Caki2 (cell line): Measurements from ENCODE around the gene TEAD1. TPM values are rescaled to one million over a fixed set of nuclear protein-coding genes. Genes with fewer than 3 reads are reported as not detected.

Experiments
- DNase-seq: peaks from one replicate; pipeline ENCODE4 v3.0.0-alpha.2; 2015; ENCODE audit warnings: low read depth
- in situ Hi-C: cut with HindIII; loops from 2 replicates; pipeline ENCODE4 v1.10.0; 2016; ENCODE audit warnings: low sequenced_read_pairs, low pct_unique_long_range_greater_than_20kb, mixed read lengths
- total RNA-seq: library from RNA; depleted of rRNA; stranded (reverse); fragments of >200 nt; shearing (Covaris generic); gene quantifications from 2 replicates; pipeline ENCODE4 v1.2.3, GENCODE V29; 2014; ENCODE audit warnings: low replicate concordance

Gene TEAD1
- total RNA-seq, 1 experiment from 2014 or later: 26.0 TPM

DNA sequence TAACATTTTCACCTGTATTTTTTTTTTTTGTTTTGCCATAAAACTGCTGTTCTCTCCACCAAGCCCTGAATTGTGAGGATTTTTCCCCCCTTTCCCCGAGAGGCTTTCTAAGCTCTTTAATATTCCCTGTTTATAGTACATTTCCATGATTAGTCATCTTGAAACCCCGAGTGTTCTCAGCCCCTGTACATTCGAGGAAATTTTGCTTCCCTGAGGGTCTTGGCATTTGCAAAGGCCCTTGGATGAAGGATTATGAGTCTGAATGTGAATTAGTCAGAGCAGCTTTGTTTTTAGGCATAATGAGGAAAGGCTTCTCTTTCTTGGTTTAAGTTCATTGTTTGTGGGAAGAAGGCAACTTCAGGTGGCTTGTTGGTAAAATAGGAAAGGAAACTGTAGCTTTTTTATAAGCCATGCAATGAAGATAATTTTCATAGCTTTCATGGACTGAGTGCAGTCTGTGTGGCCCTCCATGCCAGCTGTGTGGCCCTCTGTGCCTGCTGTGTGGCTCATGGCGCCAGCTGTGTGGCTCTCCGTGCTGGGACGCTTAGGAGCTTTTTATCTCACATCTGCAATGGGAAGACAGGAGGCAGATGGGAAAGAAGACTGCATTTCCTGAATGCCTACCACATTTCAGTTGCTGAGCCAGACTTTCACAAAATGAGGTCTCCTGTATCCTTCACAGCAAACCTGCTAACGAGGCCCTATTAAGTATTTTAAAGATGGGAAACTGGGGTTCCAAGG, 129.0 kb downstream of the TEAD1 start:
- no peak for DNase-seq
- in situ Hi-C loops: loop anchor here (25.0 kb wide), 1 partner anchor 116 kb away; no protein-coding TSS in a partner anchor

DNA sequence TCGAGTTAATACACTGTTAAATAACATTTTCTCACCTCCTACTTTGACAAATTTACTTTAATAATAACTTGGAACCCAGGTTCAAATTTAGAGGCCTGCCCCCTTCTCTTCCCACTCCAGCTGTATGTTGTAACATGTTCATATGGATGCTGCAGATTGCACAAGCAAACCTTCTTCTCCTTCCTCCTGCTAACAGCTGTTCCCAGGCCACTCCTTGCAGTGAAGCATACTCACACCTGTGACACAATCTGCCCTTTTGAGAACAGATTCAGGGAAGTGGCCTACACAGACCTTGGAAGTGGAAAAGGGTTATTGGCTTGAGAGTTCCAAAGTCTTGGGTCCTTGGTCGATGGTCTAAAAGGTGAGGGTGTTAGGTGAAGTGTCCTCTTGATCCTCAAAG, 131.9 kb downstream of the TEAD1 start:
- in situ Hi-C loops: loop anchor here (25.0 kb wide), 1 partner anchor 119 kb away; no protein-coding TSS in a partner anchor
- DNase-seq: no peak

DNA sequence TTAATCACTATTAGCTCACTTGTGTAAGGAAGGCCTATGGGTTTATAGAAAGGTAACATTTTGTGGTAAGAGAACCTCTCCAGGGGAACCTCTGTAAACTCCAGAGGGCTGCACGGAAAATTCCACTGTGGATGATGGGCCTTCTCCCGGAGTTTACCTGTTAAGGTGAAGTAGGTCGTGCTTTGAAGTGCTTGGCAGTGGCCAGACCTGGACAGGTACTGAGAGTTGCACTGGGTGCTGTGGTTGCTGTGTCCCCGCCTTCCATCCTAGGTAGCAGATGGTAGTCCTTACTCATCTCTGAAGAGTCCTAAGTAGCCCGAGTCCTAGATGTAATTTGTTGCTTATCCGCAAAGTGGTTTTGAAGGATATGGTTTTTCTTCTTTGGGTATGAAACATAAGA, 133.4 kb downstream of the TEAD1 start:
- DNase-seq: no peak
- in situ Hi-C loops: loop anchor here (25.0 kb wide), 1 partner anchor 120 kb away; no protein-coding TSS in a partner anchor

DNA sequence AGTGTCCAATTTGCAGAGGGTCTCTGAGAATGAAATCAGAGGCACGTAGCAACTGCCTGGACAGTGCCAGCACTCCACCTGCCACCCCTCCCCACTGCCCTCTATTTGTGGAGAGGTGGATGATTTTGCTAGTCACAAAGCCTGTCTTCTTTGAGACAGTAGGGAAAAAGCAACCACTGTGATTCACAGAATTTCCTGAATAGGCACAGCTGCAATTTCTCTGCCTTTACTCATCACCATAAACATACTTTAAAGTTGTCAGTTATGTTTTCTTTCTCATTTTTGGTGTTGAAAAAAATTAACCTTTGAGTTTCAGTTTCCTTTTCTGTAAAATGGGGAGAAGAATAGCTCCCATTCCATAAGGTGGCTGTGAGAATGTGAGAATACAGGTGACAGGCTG, 134.3 kb downstream of the TEAD1 start:
- in situ Hi-C loops: loop anchor here (25.0 kb wide), 1 partner anchor 121 kb away; no protein-coding TSS in a partner anchor
- no peak for DNase-seq

DNA sequence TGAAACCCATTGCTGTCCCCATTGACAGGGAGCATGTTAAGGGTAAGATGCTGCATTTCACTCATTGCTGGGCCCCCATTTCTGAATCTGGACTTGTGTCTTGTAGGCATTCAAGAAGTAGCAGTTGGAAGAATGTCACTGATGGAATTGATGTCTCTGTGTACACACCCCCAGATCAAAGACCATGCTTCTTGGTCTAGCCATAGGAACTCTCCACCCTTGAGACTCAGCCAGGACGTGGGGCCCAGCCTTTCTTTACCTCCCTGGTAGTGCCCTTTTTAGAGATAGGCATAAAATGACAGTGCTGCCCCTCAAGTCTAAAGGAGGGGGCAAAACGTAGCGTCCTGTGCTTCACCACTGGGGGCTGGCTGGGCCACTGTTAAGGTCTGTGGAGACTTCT, 135.1 kb downstream of the TEAD1 start:
- in situ Hi-C loops: loop anchor here (25.0 kb wide), 1 partner anchor 122 kb away; no protein-coding TSS in a partner anchor

DNA sequence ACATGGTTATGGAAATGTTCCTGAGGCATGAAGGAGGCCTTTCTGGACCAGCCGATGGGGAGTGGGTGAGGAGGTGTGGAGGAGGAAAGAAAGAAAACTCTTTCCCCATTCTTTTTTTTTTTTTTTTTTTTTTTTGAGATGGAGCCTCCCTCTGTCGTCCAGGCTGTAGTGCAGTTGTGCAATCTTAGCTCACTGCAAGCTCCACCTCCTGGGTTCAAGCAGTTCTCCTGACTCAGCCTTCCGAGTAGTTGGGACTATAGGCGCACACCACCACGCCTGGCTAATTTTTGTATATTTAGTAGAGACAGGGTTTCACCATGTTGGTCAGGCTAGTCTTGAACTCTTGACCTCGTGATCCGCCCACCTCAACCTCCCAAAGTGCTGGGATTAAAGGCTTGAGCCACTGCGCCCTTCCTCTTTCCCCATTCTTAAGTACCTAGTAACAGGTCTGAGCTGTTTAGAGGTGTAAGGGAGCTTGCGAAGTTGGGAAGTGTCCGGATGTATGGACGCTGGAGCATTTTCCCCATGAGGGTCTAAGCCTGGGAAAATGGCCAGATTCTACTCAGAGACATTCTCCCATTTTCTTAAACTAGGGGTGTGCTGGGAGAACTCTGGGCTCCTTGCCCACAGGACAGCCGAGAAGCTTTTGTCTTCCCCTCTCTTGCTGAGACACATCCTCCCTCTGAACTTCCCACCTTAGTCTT, 135.8 kb downstream of the TEAD1 start:
- peak; percentile 35 for DNase-seq
- in situ Hi-C loops: loop anchor here (25.0 kb wide), 1 partner anchor 123 kb away; no protein-coding TSS in a partner anchor

More for the DNA sequence above, 135.1 kb downstream of the TEAD1 start:
- no peak for DNase-seq

DNA sequence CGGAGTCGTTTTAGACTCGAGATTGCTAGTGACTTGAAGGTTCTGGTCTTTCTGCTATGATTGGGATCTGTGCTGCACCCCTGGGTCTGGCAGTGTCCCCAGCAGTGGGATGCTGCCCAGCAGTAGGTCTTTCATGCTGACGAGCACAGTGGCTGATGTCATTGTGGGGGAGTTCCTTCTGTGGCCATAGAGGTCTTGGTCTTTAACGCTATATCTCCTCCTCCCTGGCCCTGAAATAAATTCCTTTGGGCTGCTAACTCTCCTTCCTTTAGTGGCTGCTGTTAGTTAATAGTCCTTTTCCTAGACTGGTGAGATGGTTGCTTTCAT, 136.3 kb downstream of the TEAD1 start:
- no peak for DNase-seq
- in situ Hi-C loops: loop anchor here (25.0 kb wide), 1 partner anchor 123 kb away; no protein-coding TSS in a partner anchor

DNA sequence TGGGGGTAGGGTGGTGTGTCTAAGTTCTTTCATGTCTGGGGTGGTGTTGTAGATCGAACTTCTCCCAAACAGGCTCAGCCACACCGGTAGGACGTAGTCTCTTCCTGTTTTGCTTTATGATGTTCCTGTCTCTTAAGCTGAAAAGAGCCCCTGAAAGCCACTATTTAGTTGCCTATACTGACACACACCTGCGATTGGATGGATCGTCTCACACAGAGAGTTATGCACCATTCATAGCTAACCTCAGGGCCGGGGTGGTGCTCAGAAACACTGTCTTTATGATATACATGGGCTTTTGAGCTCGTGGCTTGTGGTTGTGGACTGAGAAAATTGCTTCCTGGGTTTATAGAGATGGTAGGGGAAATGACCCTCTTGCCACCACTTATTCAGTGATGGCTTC, 137.6 kb downstream of the TEAD1 start:
- DNase-seq: no peak
- in situ Hi-C loops: loop anchor here (25.0 kb wide), 1 partner anchor 125 kb away; no protein-coding TSS in a partner anchor

DNA sequence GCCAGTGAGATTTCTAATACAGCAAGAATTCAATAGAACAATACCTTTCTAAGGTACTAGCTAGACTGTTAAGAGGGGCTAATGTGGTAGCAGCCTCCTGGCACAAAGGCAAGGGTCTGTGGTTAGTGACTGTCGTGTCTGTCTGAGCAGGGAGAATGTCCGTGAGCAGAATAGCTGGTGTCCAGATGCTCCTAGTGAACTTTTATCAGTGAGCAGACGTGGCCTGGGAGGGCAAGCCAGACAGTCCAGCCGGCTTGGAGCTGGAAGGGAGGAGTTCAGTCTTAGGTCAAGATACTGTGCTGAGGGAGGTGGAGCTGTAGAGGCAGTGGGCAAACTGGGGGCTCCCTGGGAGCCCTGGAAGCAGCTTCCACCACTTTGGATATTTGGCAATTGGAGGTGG, 138.6 kb downstream of the TEAD1 start:
- no peak for DNase-seq
- in situ Hi-C loops: loop anchor here (25.0 kb wide), 1 partner anchor 126 kb away; no protein-coding TSS in a partner anchor

DNA sequence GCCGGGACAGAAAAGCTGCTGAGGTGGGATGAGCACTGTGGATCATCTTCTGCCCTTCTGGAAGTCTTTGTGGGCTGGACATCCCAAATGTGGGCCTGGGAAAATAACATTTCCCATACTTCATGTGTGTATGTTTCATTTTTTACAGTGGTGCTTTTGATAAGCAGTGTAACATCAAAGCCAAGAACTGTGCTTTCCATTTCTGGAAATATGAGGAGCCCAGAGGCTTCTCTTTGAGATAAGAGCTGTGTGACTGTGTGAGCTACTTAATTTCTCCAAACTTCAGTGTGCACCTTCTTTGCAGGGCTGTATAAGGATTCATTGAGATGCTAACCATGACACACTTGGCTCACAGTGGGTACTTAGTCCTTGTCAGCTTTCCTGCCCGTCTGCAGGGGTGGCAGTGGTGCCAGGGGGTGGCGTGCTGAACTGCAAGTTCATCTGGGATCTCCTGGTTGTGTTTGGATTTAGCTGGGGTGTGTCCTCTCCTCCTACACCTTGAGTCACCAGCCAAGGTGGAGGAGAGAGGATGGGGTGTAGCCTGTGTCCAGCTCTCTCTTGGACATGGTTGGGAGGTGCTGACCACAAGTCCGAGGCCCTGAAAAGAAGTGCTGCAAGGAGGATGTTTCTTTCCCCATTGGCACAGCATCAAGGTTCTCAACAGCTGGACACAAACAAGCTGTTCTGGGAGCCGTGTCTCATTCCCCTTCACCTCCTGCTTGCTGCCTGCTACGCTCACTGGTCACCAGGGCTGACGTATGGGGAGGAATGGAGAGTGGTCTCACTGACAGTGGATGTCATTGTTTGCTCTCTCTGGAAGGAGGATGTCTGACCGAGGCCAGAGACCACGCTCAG, 139.4 kb downstream of the TEAD1 start:
- in situ Hi-C loops: loop anchor here (25.0 kb wide), 1 partner anchor 126 kb away; no protein-coding TSS in a partner anchor
- DNase-seq: peak; percentile 83

DNA sequence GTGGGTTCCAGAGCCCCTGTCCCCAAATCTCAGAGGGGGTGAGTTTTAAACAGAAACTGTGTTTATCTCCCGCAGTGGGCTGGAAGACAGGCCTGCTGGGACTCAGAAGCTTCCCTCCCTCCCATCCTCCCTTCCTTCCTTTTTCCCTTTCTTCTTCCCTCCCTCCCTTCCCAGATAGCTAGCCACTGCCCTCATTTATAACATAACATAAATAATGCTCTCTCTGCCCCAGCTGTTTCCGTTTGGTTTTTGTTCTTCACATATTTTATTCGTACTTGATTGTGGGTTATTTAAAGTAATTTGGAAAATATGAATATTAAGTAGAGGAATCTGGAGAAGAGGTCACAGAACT, 140.9 kb downstream of the TEAD1 start:
- no peak for DNase-seq
- in situ Hi-C loops: loop anchor here (25.0 kb wide), 1 partner anchor 128 kb away; no protein-coding TSS in a partner anchor

DNA sequence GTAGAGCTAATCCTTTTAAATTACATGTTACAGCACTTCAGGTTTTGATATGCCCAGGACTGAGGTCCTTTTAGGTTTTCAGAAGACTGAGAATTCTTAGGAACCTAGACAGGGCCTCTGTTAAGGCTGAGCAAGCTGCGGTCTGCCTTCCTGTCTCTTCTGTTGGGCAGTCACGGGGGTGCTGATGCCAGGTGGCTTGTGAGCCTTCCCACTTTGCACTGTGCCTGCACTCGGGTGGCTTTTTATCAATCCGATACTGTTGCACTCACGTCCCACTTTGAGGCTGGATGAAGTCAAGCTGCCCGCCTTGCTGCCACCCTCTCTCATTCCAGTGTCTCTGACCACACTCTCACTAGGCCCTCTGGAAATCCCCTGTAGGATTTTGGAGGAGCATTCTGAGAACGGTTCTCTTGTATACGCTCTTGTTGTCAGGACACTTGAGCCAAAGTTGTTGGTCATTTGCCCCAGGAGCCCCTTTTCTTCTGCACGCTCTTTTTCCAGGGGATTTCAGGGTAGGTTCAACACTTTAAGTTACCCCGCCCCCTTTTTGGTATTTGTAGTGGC, 141.8 kb downstream of the TEAD1 start:
- DNase-seq: no peak
- in situ Hi-C loops: loop anchor here (25.0 kb wide), 1 partner anchor 129 kb away; no protein-coding TSS in a partner anchor

DNA sequence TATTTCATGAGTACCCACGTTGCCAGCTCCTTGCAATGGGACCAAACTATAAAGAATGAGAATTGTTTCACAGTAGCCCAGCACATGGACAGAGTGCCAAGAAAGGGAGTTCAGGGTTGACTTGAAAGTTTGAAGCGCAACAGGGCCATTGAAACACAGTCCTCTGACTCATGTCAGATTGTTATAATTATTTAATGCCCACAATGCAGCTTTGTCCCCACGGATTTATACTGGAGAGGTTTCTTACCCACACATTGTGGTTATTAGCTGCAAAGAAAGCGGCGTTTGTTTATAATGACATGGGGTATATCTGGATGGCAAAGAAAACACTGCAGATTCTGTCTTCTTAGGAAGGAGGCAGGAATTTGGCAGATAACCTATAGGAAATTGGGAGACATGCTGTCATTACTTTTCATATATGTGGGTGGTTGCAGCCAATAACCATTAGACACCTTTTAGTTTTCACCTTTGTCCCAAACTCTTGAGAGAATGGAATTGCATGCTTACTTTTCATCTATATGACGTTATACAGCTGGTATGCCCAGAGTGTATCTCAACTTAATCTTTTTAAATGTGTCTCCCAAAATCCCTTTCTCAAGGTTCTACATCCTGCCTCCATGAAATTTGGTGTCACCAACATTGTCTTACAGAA, 143.6 kb downstream of the TEAD1 start:
- no peak for DNase-seq
- in situ Hi-C loops: loop anchor here (25.0 kb wide), 1 partner anchor 131 kb away; no protein-coding TSS in a partner anchor

DNA sequence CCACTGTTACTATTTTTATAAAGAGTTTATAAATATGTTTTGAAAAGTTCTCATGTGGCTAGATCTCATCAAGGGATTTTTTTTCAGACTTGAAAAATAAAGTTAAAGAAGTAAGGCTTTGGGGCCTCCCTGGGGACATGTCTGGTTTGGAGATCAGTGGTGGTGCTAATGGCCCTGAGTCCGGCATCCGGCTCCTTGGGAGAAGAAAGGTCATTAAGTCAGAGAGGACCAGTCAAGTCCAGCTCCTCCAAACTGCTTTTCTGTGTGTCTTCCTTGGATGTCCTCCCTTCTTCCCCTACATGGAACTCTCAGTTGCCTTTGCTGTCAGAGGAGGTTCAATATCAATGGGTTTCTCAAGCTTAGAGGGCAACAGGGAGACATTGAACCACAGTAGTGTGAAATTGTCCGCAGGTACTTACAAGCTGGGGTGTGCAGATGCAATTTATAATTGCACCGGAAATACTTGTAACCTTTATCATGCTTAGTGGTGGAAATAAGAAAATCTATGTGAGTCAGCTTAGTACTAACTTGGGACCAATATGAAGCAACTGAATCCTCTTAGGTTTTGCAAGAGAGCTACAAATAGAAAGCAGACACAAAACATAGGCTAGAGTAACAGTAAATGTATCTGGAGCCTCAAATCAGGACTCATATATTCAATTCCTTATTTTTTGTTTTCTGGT, 144.3 kb downstream of the TEAD1 start:
- in situ Hi-C loops: loop anchor here (25.0 kb wide), 1 partner anchor 131 kb away; no protein-coding TSS in a partner anchor
- DNase-seq: no peak

DNA sequence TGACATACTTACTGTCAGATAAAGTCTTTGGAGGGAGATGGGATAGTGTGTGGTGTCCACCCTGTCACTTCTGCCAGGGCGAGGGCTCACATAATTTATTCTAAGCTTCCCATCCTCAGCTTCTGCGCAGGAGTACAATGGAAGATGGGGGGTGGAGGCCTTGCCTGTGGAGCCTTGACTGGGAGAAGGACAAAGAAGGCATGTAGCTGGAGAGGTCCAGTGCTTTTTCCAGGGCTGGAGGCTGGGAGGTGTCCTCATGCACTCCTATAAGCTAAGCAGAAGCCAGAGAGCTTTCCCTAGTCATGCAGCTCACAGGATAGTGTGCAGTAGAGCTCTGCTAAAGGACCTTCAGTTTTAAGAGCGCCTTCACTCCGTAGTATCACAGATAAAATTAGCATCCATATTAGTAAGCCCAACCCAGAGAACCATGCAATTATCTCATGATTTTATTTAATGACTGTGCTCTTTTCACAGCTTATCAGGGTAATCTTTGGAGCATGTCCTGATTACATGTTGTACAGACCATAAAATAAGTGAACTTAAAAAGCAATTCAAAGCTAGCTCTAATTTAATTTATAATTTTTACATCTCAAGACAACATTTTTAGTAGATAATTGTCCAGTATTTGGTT, 148.3 kb downstream of the TEAD1 start:
- no peak for DNase-seq
- in situ Hi-C loops: loop anchor here (25.0 kb wide), 1 partner anchor 135 kb away; no protein-coding TSS in a partner anchor

DNA sequence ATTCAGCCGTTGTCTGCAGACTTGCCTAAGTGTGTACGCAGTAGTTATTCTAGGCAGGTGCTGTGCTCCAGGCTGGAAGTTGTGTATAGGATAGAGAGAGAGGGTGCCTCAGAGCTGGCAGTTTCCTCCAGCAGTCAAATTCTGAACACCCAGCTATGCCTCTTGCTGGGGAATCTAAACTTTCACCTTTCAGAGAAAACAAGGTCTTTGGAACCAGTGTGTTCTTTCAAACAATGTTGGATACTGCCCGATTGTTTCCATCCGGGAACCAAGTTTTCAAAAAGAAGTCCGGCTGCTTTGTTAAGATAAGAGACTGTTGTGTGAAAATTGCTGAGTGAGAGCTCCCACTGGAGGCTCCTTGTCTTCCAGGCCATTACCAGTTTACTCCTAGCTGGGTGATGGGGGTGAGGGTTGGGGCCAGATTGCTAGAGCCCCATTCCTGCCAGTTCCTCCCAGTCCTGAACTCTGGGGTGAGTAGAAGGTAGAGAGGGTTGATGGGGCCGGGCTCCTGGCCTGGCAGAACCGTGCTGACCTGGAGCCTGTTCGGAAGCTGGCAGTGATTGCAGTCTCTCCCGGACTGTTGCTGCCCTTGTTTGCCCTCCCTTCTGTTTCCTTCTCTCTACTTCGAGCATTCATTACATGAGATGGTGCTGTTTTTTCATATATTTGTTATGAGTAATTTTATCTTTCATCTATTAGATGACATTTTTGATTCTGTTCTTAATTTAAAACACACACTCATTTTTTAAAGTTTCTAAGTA, 150.2 kb downstream of the TEAD1 start:
- in situ Hi-C loops: loop anchor here (25.0 kb wide), 1 partner anchor 137 kb away; no protein-coding TSS in a partner anchor
- DNase-seq: no peak
